Measurements from ENCODE around the gene MAP3K4.

Gene MAP3K4

GRCh38 chr6:160951187-160952030 is 40.2 kb upstream of the MAP3K4 start:
- no peak for TF ChIP-seq CTCF (IDR thresholded peaks at IDR 0.05; ENCODE audit: low read depth, low read length)
- no peak overlapping the region for H3K4me3 ChIP-seq (ENCODE audit: low read depth, low read length)

- TF ChIP-seq CTCF (IDR thresholded peaks at IDR 0.05; ENCODE audit: low read depth, low read length) = no peak
Measured at GRCh38 chr6:160952633-160953281, 38.8 kb upstream of the MAP3K4 start.

GRCh38 chr6:160955508-160956295 is 35.9 kb upstream of the MAP3K4 start:
- no peak for TF ChIP-seq CTCF (IDR thresholded peaks at IDR 0.05; ENCODE audit: low read depth, low read length)
- H3K4me3 ChIP-seq (ENCODE audit: low read depth, low read length) = no peak overlapping the region

More at GRCh38 chr6:160952633-160953281, 38.8 kb upstream of the MAP3K4 start:
- no peak overlapping the region for H3K4me3 ChIP-seq (ENCODE audit: low read depth, low read length)

- no peak for TF ChIP-seq CTCF (IDR thresholded peaks at IDR 0.05; ENCODE audit: low read depth, low read length)
- H3K4me3 ChIP-seq (ENCODE audit: low read depth, low read length) = no peak overlapping the region
Measured at GRCh38 chr6:160956300-160957035, 35.1 kb upstream of the MAP3K4 start.

- H3K4me3 ChIP-seq (ENCODE audit: low read depth, low read length) = no peak overlapping the region
- no peak for TF ChIP-seq CTCF (IDR thresholded peaks at IDR 0.05; ENCODE audit: low read depth, low read length)
Measured at GRCh38 chr6:160959726-160960435, 31.7 kb upstream of the MAP3K4 start.

GRCh38 chr6:160960839-160961238 is 30.7 kb upstream of the MAP3K4 start:
- no peak overlapping the region for H3K4me3 ChIP-seq (ENCODE audit: low read depth, low read length)
- TF ChIP-seq CTCF (IDR thresholded peaks at IDR 0.05; ENCODE audit: low read depth, low read length) = no peak
